GM18861 (cell line): ENCODE results near the gene ZNF771.
A peak's percentile ranks its signal among the peaks of the same experiment; 100 is the strongest.

ENCODE experiments used
- ATAC-seq: cut with Tn5 transposase; IDR thresholded peaks from one replicate; pipeline ENCODE4 v1.9.1; 2021; ENCODE audit not compliant: unreplicated experiment

ZNF771 gene

GRCh38 chr16:30397776-30398660, 9.4 kb upstream of the ZNF771 start:
- no peak for ATAC-seq

- ATAC-seq, result no peak
Measured at GRCh38 chr16:30398661-30399434, 8.6 kb upstream of the ZNF771 start.

GRCh38 chr16:30399435-30400186, 7.8 kb upstream of the ZNF771 start:
- no peak for ATAC-seq

GRCh38 chr16:30401768-30402425, 5.5 kb upstream of the ZNF771 start:
- ATAC-seq, result no peak

- no peak for ATAC-seq
Measured at GRCh38 chr16:30406795-30407101, 658 bp upstream of the ZNF771 start.

- no peak for ATAC-seq
Measured at GRCh38 chr16:30407804-30408534, 563 bp downstream of the ZNF771 start.

GRCh38 chr16:30409125-30410060, 2.0 kb downstream of the ZNF771 start:
- ATAC-seq, result no peak

- no peak for ATAC-seq
Measured at GRCh38 chr16:30413112-30413806, 5.9 kb downstream of the ZNF771 start.

- no peak for ATAC-seq
Measured at GRCh38 chr16:30414159-30414558, 6.8 kb downstream of the ZNF771 start.

GRCh38 chr16:30416047-30416603, 8.7 kb downstream of the ZNF771 start:
- ATAC-seq, result no peak

- ATAC-seq, result no peak
Measured at GRCh38 chr16:30416624-30417528, 9.5 kb downstream of the ZNF771 start.

- peak; percentile 63 for ATAC-seq
Measured at GRCh38 chr16:30417529-30418349, 10.3 kb downstream of the ZNF771 start.

- ATAC-seq, result no peak
Measured at GRCh38 chr16:30418350-30419181, 11.2 kb downstream of the ZNF771 start.

- no peak for ATAC-seq
Measured at GRCh38 chr16:30421010-30421409, 13.6 kb downstream of the ZNF771 start.

- ATAC-seq, result no peak
Measured at GRCh38 chr16:30428055-30428454, 20.6 kb downstream of the ZNF771 start.

- no peak for ATAC-seq
Measured at GRCh38 chr16:30429418-30429677, 21.9 kb downstream of the ZNF771 start.
